ENCODE measurements around the gene SCIMP.

Gene SCIMP

DNA sequence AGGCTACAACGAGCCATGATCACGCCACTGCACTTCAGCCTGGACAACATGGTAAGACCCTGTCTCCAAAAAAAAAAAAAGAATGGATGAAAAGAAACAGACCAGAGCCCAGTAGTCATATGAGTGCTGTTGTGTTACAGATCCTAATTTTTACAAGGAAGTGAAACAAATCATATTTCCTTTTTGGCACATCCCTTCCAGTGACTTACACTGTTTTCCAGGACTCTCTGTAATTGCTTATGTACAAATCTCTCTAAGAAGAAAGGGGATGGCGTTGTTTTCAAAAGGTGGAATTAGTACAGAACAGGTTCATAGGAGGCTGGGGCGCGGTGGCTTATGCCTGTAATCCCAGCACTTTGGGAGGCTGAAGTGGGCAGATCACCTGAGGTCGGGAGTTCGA is 23.2 kb downstream of the SCIMP start:
- Histone ChIP-seq H3K4me3 (ENCODE audit: insufficient read depth, low read depth, low read length, poor library complexity, severe bottlenecking) (no peak overlapping the region), H3K9me3 (ENCODE audit: control insufficient read depth, low read length) (no peaks in the 10 kb centered on the region), H3K36me3 (ENCODE audit: control insufficient read depth, insufficient read depth, low read length) (no peaks in the 10 kb centered on the region), H3K27me3 (replicated peaks; ENCODE audit: control insufficient read depth, insufficient read depth, low read length, poor library complexity, severe bottlenecking) (no peaks in the 10 kb centered on the region), H3K27ac (ENCODE audit: insufficient read depth, low read length, poor library complexity, severe bottlenecking) (no peak overlapping the region), H3K4me1 (ENCODE audit: control insufficient read depth, insufficient read depth, low read length, poor library complexity, severe bottlenecking) (no peaks in the 10 kb centered on the region)
- DNase-seq = no peak

DNA sequence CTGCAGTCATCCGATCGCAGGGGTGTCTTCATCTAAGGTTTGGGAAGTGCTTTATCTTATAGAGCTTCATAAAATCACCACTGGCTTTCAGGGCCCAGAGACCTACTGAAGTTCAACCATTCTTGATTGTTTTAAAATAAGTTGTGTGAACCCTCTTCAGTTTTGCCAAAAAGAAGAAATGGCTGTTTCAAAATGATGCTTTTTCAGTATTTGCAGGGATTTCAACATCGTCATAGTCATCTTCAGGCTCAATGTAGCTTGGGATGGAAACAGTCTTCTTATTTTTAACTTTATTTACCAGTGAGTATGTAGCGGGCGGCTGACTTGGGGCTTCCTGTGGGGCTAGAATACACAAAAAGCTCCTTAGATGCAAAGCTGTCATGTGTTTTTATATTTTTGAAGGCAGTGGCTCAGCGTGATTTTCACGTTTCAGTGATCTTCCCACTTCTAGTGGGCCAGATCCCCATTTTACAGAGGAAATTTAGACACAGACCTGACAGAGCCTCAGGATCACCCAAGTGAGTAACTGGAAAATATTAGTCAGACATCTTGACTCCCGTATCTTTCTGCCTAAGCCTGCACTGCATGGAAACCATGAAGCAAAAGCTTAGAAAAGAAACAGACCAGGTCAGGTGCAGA is 23.9 kb downstream of the SCIMP start:
- H3K36me3 ChIP-seq (ENCODE audit: control insufficient read depth, insufficient read depth, low read length) = no peaks in the 10 kb centered on the region
- H3K4me3 ChIP-seq (ENCODE audit: insufficient read depth, low read depth, low read length, poor library complexity, severe bottlenecking) = no peak overlapping the region
- no peak overlapping the region for H3K27ac ChIP-seq (ENCODE audit: insufficient read depth, low read length, poor library complexity, severe bottlenecking)
- H3K27me3 ChIP-seq (replicated peaks; ENCODE audit: control insufficient read depth, insufficient read depth, low read length, poor library complexity, severe bottlenecking) = no peaks in the 10 kb centered on the region
- H3K9me3 ChIP-seq (ENCODE audit: control insufficient read depth, low read length) = no peaks in the 10 kb centered on the region
- H3K4me1 ChIP-seq (ENCODE audit: control insufficient read depth, insufficient read depth, low read length, poor library complexity, severe bottlenecking) = no peaks in the 10 kb centered on the region
- DNase-seq = no peak

DNA sequence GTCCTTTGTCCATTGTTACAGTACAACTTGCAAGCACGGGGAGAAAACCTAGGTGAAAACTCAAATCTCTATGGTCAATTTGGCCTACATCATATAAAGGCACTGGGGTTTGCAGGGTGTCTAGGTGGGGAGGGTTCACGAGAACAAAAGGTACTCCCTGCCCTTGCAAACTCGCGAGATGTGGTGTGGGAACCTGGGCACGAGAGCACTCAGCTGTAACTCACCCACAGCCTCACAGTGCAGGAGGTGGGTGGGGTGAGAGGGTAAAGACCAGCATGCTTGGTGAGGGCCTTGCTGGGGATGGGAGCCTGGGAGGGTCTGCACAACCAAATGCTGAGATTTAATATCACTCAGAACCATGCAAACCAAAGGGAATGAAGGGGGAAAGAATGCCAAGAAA is 24.6 kb downstream of the SCIMP start:
- no peaks in the 10 kb centered on the region for H3K9me3 ChIP-seq (ENCODE audit: control insufficient read depth, low read length)
- no peaks in the 10 kb centered on the region for H3K4me1 ChIP-seq (ENCODE audit: control insufficient read depth, insufficient read depth, low read length, poor library complexity, severe bottlenecking)
- no peaks in the 10 kb centered on the region for H3K27me3 ChIP-seq (replicated peaks; ENCODE audit: control insufficient read depth, insufficient read depth, low read length, poor library complexity, severe bottlenecking)
- no peak for DNase-seq
- no peaks in the 10 kb centered on the region for H3K36me3 ChIP-seq (ENCODE audit: control insufficient read depth, insufficient read depth, low read length)
- no peak overlapping the region for H3K4me3 ChIP-seq (ENCODE audit: insufficient read depth, low read depth, low read length, poor library complexity, severe bottlenecking)
- H3K27ac ChIP-seq (ENCODE audit: insufficient read depth, low read length, poor library complexity, severe bottlenecking) = no peak overlapping the region

DNA sequence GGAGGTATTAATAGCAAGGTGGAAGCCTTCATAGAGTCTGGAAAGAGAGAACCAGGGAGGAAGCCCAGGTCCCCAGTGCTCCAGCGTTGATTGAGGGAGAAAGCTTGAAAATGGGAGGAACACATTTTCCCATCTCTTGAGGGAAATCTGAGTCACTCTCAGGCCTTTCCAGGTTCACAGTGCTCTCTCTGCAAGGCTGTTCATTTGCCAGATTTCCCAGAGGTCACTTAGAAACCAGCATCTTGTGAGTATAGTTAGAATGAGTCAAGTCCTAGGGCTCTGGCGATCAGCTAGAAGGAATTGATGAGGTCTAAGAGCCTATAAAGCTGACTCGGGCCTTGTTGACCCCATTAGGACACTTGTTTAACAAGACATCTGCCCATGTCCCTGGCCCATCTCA is 25.3 kb downstream of the SCIMP start:
- Histone ChIP-seq H3K4me1 (ENCODE audit: control insufficient read depth, insufficient read depth, low read length, poor library complexity, severe bottlenecking) (no peaks in the 10 kb centered on the region), H3K36me3 (ENCODE audit: control insufficient read depth, insufficient read depth, low read length) (no peaks in the 10 kb centered on the region), H3K4me3 (ENCODE audit: insufficient read depth, low read depth, low read length, poor library complexity, severe bottlenecking) (no peak overlapping the region), H3K27ac (ENCODE audit: insufficient read depth, low read length, poor library complexity, severe bottlenecking) (no peak overlapping the region), H3K27me3 (replicated peaks; ENCODE audit: control insufficient read depth, insufficient read depth, low read length, poor library complexity, severe bottlenecking) (no peaks in the 10 kb centered on the region), H3K9me3 (ENCODE audit: control insufficient read depth, low read length) (no peaks in the 10 kb centered on the region)
- no peak for DNase-seq

DNA sequence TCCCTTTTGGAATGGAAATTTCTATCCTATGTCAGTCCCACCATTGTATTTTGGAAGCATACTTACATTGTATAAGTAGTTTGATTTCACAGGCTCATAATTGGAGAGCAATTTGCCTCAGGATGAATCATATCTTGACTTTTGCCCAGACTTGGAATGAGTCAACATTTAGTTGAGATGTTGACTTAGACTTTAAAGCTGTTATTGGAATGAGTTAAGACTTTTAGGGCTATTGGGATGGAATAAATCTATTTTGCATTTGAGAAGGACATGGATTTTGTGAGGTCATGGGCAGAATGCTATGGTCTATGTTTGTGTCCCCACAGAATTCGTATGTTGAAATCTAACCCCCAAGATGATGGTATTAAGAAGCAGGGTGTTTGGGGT is 30.8 kb downstream of the SCIMP start:
- no peak for DNase-seq
- Histone ChIP-seq H3K36me3 (ENCODE audit: control insufficient read depth, insufficient read depth, low read length) (no peaks in the 10 kb centered on the region), H3K27me3 (replicated peaks; ENCODE audit: control insufficient read depth, insufficient read depth, low read length, poor library complexity, severe bottlenecking) (no peaks in the 10 kb centered on the region), H3K4me3 (ENCODE audit: insufficient read depth, low read depth, low read length, poor library complexity, severe bottlenecking) (no peak overlapping the region), H3K9me3 (ENCODE audit: control insufficient read depth, low read length) (no peaks in the 10 kb centered on the region), H3K4me1 (ENCODE audit: control insufficient read depth, insufficient read depth, low read length, poor library complexity, severe bottlenecking) (no peaks in the 10 kb centered on the region), H3K27ac (ENCODE audit: insufficient read depth, low read length, poor library complexity, severe bottlenecking) (no peak overlapping the region)

DNA sequence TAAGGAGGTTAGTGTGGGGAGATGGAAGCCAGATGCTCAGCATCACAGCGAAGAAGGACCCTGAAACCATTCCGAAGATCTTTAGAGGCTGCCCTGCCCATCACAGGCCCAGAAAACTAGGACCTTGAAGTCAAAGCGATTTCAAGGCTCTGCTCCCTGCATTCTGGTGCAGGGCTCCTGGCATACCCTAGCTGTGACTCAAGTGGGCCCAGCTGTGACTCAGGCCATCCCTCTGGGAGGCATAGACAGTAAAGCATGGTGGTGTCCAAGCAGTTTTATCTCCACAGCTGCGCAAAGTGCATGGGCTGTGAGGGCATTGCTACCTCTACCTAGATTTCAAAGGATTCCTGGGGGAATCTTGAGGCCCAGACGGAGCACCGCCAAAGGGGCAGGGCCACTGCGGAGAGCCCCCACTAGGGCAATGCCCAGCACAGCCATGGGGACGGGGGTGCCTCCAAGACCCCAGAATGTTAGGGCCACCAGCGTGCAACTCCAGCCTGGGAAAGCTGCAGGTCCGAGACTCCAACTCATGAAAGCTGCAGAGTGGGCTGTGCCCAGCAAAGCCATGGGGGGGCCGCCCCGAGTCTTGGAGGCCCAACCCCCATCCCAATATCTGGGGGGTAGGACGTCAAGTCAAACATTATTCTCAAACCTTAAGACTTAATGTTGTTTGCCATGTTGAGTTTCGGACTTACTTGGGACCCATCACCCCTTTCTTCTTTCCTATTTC is 31.3 kb downstream of the SCIMP start:
- no peaks in the 10 kb centered on the region for H3K9me3 ChIP-seq (ENCODE audit: control insufficient read depth, low read length)
- no peak overlapping the region for H3K4me3 ChIP-seq (ENCODE audit: insufficient read depth, low read depth, low read length, poor library complexity, severe bottlenecking)
- H3K27me3 ChIP-seq (replicated peaks; ENCODE audit: control insufficient read depth, insufficient read depth, low read length, poor library complexity, severe bottlenecking) = no peaks in the 10 kb centered on the region
- no peaks in the 10 kb centered on the region for H3K36me3 ChIP-seq (ENCODE audit: control insufficient read depth, insufficient read depth, low read length)
- DNase-seq = no peak
- no peaks in the 10 kb centered on the region for H3K4me1 ChIP-seq (ENCODE audit: control insufficient read depth, insufficient read depth, low read length, poor library complexity, severe bottlenecking)
- H3K27ac ChIP-seq (ENCODE audit: insufficient read depth, low read length, poor library complexity, severe bottlenecking) = no peak overlapping the region

DNA sequence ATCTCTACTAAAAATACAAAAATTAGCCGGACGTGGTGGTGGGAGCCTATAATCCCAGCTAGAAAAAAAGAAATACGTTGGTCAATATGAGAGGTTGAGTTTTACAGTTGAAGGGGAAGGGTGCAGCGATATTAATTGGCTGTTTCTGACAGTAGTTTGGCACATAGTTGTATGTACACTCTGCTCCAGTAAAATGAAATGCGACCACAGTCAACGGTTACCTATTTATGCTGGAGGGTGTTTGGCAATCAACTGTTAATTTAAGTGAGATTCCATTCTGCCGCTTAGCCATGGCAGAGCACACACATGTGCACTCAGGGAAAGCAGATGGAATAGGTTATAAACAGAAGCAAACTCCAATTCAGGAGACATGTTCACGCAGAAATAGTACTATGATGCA is 33.6 kb downstream of the SCIMP start:
- no peak overlapping the region for H3K4me3 ChIP-seq (ENCODE audit: insufficient read depth, low read depth, low read length, poor library complexity, severe bottlenecking)
- H3K9me3 ChIP-seq (ENCODE audit: control insufficient read depth, low read length) = no peaks in the 10 kb centered on the region
- no peaks in the 10 kb centered on the region for H3K27me3 ChIP-seq (replicated peaks; ENCODE audit: control insufficient read depth, insufficient read depth, low read length, poor library complexity, severe bottlenecking)
- no peaks in the 10 kb centered on the region for H3K4me1 ChIP-seq (ENCODE audit: control insufficient read depth, insufficient read depth, low read length, poor library complexity, severe bottlenecking)
- no peak for DNase-seq
- H3K27ac ChIP-seq (ENCODE audit: insufficient read depth, low read length, poor library complexity, severe bottlenecking) = no peak overlapping the region
- H3K36me3 ChIP-seq (ENCODE audit: control insufficient read depth, insufficient read depth, low read length) = no peaks in the 10 kb centered on the region

DNA sequence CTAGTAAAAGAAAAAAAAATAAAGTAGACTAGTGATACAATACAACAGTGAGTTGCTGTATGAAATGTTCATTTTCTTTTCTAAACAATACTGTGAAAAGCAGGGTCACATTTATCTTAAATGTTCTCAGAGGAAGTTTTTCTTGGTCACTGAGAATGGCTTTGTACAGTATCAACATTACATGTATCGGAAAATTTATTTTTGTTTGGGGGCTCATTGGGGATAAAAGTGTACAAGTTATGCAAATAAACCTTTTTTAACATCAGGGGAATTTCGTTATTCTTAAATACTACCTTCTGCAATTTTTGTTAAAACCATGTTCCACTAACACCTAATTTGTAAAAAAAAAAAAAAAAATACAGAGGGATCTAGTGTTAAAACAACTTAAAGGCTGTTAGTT is 34.3 kb downstream of the SCIMP start:
- DNase-seq = no peak
- H3K36me3 ChIP-seq (ENCODE audit: control insufficient read depth, insufficient read depth, low read length) = no peaks in the 10 kb centered on the region
- H3K27ac ChIP-seq (ENCODE audit: insufficient read depth, low read length, poor library complexity, severe bottlenecking) = no peak overlapping the region
- no peaks in the 10 kb centered on the region for H3K4me1 ChIP-seq (ENCODE audit: control insufficient read depth, insufficient read depth, low read length, poor library complexity, severe bottlenecking)
- H3K4me3 ChIP-seq (ENCODE audit: insufficient read depth, low read depth, low read length, poor library complexity, severe bottlenecking) = no peak overlapping the region
- H3K9me3 ChIP-seq (ENCODE audit: control insufficient read depth, low read length) = no peaks in the 10 kb centered on the region
- no peaks in the 10 kb centered on the region for H3K27me3 ChIP-seq (replicated peaks; ENCODE audit: control insufficient read depth, insufficient read depth, low read length, poor library complexity, severe bottlenecking)

DNA sequence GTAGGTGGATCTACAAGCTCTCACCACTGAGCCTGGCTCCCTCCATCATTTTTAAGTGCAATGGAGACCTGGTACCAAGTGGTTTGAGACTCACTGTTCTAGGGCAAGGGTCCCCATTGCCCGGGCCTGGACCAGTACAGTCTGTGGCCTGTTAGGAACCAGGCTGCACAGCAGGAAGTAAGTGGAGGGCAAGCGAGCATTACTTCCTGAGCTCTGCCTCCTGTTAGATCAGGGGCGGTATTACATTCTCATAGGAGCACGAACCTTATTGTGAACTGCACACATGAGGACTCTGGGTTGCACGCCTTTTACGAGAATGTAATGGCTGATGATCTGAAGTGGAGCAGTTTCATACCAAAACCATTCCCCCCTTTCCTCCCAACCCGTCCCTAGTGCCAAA is 36.2 kb downstream of the SCIMP start:
- Histone ChIP-seq H3K27me3 (replicated peaks; ENCODE audit: control insufficient read depth, insufficient read depth, low read length, poor library complexity, severe bottlenecking) (no peaks in the 10 kb centered on the region), H3K4me3 (ENCODE audit: insufficient read depth, low read depth, low read length, poor library complexity, severe bottlenecking) (no peak overlapping the region), H3K36me3 (ENCODE audit: control insufficient read depth, insufficient read depth, low read length) (no peaks in the 10 kb centered on the region), H3K27ac (ENCODE audit: insufficient read depth, low read length, poor library complexity, severe bottlenecking) (no peak overlapping the region), H3K9me3 (ENCODE audit: control insufficient read depth, low read length) (no peaks in the 10 kb centered on the region), H3K4me1 (ENCODE audit: control insufficient read depth, insufficient read depth, low read length, poor library complexity, severe bottlenecking) (no peaks in the 10 kb centered on the region)
- no peak for DNase-seq

DNA sequence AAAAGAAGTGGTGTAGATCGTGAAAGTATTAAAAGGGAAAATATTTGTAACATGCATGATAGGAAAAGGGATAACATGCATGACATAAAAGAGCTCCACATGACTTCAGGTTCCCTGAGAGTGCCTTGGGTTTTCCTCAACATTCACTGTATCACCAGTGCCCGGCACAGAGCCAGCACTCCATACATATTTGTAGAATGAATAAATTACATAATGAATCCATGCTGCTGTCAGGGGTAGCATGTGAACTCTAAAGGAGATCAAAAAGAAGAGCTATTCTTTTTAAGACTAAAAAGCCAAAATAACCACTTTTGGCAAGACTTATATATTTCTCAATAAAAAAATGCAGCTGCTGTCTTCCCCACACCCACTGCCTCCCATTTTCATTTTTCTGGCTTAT is 40.3 kb downstream of the SCIMP start:
- Histone ChIP-seq H3K4me3 (ENCODE audit: insufficient read depth, low read depth, low read length, poor library complexity, severe bottlenecking) (no peak overlapping the region), H3K27ac (ENCODE audit: insufficient read depth, low read length, poor library complexity, severe bottlenecking) (no peak overlapping the region), H3K9me3 (ENCODE audit: control insufficient read depth, low read length) (no peaks in the 10 kb centered on the region), H3K36me3 (ENCODE audit: control insufficient read depth, insufficient read depth, low read length) (no peaks in the 10 kb centered on the region), H3K27me3 (replicated peaks; ENCODE audit: control insufficient read depth, insufficient read depth, low read length, poor library complexity, severe bottlenecking) (no peaks in the 10 kb centered on the region), H3K4me1 (ENCODE audit: control insufficient read depth, insufficient read depth, low read length, poor library complexity, severe bottlenecking) (peaks cover 9% of the 10 kb centered on the region)
- DNase-seq = no peak

Measured in effector memory CD4-positive, alpha-beta T cell (primary cell).